Fibroblast of the aortic adventitia (primary cell): ENCODE results near the gene EEPD1. TPM values are rescaled to one million over a fixed set of nuclear protein-coding genes. Genes with fewer than 3 reads are reported as not detected.

Source experiments
- DNase-seq: peaks from one replicate; pipeline ENCODE4 v3.0.0-alpha.2; 2010; ENCODE audit warnings: low read depth
- H3K4me3 ChIP-seq: 2 replicates; pipeline ENCODE4 v1.5.1; 2011; ENCODE audit warnings: low read depth, mild to moderate bottlenecking, control low read depth, low read length, moderate library complexity
- total RNA-seq: library from RNA; depleted of rRNA; stranded (reverse); fragments of >200 nt; gene quantifications from 2 replicates; pipeline ENCODE4 v1.2.3, GENCODE V29; 2012; ENCODE audit warnings: low replicate concordance
- TF ChIP-seq, protein P1 (sequence below): IDR thresholded peaks from 2 replicates; pipeline ENCODE4 v1.5.1; 2011; ENCODE audit warnings: mild to moderate bottlenecking, low read length, control low read depth, inconsistent platforms; ENCODE audit not compliant: insufficient read depth

EEPD1 gene
- total RNA-seq, 1 donor, result 5.2 TPM

DNA sequence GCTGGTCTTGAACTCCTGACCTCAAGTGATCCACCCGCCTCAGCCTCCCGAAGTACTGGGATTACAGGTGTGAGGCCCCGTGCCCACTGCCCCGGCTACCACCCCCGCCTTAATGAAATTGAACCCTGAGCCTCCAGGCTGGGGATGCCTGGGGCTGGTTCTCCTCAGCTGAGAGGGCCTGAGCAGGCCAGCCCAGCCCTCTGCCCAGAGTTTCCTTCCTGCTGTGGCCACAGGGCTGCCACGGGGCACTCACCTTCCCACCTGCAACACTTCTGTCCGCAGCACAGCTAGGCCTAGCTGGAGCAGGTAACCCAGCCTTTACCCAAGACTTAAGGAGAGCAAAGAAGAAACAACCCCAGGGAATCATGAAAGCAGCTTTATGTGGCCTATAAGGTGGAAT lies 158.5 kb downstream of the EEPD1 start:
- no peak overlapping the region for H3K4me3 ChIP-seq
- TF ChIP-seq, protein P1, sequence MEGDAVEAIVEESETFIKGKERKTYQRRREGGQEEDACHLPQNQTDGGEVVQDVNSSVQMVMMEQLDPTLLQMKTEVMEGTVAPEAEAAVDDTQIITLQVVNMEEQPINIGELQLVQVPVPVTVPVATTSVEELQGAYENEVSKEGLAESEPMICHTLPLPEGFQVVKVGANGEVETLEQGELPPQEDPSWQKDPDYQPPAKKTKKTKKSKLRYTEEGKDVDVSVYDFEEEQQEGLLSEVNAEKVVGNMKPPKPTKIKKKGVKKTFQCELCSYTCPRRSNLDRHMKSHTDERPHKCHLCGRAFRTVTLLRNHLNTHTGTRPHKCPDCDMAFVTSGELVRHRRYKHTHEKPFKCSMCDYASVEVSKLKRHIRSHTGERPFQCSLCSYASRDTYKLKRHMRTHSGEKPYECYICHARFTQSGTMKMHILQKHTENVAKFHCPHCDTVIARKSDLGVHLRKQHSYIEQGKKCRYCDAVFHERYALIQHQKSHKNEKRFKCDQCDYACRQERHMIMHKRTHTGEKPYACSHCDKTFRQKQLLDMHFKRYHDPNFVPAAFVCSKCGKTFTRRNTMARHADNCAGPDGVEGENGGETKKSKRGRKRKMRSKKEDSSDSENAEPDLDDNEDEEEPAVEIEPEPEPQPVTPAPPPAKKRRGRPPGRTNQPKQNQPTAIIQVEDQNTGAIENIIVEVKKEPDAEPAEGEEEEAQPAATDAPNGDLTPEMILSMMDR, result no peak
- no peak for DNase-seq

DNA sequence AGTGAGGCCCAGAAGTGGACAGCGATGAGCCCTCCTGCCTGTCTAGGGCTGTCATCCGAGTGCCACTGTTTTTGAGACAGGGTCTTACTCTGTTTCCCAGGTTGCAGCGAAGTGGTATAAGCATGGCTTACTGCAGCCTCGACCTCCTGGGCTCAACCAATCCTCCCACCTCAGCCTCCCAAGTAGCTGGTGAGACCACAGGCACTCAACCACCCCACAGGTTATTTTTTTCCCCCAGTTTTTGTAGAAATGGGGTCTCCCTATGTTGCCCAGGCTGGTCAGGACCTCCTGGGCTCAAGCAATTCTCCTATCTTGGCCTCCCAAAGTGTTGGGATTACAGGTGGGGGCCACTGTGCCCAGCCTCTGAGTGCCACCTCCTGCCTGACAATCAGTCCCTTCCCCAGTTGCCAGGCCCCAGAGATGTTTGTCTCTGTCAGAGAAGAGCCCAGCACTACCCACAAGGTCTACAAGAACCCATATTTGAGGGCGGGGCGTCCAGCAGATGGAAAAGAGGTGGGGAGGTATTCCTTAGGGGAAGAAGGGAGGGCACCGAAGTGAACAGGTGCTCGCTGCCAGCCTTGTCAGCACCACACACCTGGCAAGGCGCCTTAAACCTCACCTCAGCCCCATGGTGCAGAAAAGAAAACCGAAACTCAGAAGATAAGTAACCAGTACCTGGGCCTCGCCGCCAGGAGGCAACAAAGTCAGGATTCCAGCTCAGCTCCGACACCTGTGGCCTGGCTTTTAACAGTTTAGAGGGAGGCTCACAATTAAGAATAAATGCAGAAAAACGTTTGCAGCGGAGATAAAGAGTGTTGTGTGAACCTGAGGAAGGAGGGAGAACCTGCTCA lies 159.2 kb downstream of the EEPD1 start:
- no peak overlapping the region for H3K4me3 ChIP-seq
- no peak for DNase-seq
- TF ChIP-seq, protein P1, result no peak

DNA sequence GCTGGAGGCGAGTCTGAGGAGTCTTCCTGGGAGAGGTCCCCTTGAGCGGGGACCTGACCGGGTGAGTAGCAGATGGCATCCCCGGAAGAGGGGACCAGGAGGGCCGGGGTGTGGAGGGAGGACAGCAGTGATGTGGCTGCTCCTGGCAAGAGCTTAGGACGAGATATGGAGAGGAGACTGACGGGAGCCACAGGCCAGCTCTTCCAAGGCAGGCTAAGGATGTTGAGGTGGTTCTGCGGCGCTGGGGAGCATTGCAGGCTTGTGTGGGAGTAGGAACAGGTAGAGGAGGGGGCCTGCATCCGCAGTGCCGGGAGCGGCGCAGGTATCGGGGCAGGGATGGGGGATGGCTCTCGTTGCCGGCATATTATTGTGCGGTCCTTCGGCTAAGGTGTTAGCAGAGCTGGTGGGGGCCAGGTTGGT lies 159.9 kb downstream of the EEPD1 start:
- no peak for DNase-seq
- TF ChIP-seq, protein P1, result no peak

DNA sequence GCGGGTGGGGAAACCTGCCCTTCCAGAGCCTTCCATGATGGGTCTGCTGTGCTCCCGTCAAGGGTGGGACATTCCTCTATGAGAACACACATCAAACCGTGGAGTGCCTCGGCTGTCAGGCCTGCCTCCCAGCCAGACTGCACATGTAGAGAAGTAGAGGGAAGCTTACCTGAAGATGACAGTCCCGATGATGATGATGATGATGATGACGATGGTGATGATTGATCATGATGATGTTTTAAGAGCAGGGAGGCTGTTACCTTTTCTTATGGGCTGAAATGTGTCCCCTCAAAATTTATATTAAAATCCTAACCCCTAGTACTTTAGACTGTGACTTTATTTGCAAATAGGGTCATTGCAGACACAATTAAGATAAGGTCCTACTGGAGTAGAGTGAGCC lies 160.6 kb downstream of the EEPD1 start:
- TF ChIP-seq, protein P1, result no peak
- no peak overlapping the region for H3K4me3 ChIP-seq
- DNase-seq, result no peak

More for the DNA sequence above, 159.9 kb downstream of the EEPD1 start:
- no peak overlapping the region for H3K4me3 ChIP-seq

DNA sequence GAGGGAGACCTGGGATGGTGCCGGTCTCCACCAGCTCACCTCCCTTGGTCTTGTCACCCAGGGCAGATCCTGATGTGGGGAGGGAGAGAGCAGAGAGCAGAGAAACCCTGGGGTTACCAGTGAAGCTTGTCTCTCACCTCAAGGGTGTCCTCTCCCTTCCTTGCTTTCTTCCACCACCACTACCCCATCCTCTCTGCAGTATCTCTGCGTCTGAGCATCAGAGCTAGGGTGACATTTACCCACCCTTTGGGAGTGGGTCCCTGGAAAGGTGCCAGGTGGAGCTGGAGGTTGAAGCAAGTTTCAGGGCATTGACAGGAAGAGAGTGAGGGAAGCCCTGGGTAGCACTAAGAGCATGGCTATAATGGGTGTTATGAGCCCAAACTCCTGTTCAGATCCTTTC lies 161.4 kb downstream of the EEPD1 start:
- no peak for DNase-seq
- no peak overlapping the region for H3K4me3 ChIP-seq
- TF ChIP-seq, protein P1, result no peak

GRCh38 chr7:36315309-36315944 lies 162.4 kb downstream of the EEPD1 start:
- H3K4me3 ChIP-seq, result no peak overlapping the region
- no peak for DNase-seq
- TF ChIP-seq, protein P1, result no peak
